Measurements from ENCODE around the gene DNAJB2. TPM values are rescaled to one million over a fixed set of nuclear protein-coding genes. Genes with fewer than 3 reads are reported as not detected.

The DNAJB2 gene
- 10 to 100 TPM; 44.7 to 77.0 (median 51.1) TPM for total RNA-seq

GRCh38 chr2:219279151-219279915 is at the start of gene DNAJB2:
DNAJB2 (plus strand) TSS chr2:219279366; CDS start chr2:219279834, 468 bp downstream.
- TF ChIP-seq CTCF (IDR thresholded peaks at IDR 0.05; ENCODE audit: low read depth), result no peak

GRCh38 chr2:219230059-219230540 is 49.1 kb upstream of the DNAJB2 start:
- TF ChIP-seq CTCF (IDR thresholded peaks at IDR 0.05; ENCODE audit: low read depth), result no peak

GRCh38 chr2:219234331-219234730 is 44.8 kb upstream of the DNAJB2 start:
- no peak for TF ChIP-seq CTCF (IDR thresholded peaks at IDR 0.05; ENCODE audit: low read depth)

- no peak for TF ChIP-seq CTCF (IDR thresholded peaks at IDR 0.05; ENCODE audit: low read depth)
Observed at GRCh38 chr2:219243291-219243761, 35.8 kb upstream of the DNAJB2 start.

- no peak for TF ChIP-seq CTCF (IDR thresholded peaks at IDR 0.05; ENCODE audit: low read depth)
Observed at GRCh38 chr2:219244789-219245147, 34.4 kb upstream of the DNAJB2 start.

GRCh38 chr2:219245148-219245898 is 33.8 kb upstream of the DNAJB2 start, which contains the start of the genes GLB1L and STK16:
GLB1L (minus strand) TSS chr2:219245444; CDS start chr2:219243573, 1,871 bp downstream.
STK16 (plus strand) TSS chr2:219245479; CDS start chr2:219246000, 521 bp downstream.
- no peak for TF ChIP-seq CTCF (IDR thresholded peaks at IDR 0.05; ENCODE audit: low read depth)

- TF ChIP-seq CTCF (IDR thresholded peaks at IDR 0.05; ENCODE audit: low read depth), result no peak
Observed at GRCh38 chr2:219245899-219246230, 33.3 kb upstream of the DNAJB2 start.

Measured in subcutaneous adipose tissue (tissue), 4 donors.